HuH-7.5 (cell line): ENCODE data around the gene DNAH2.
"Not testable (repeated sequence)": the region's sequence is repeated elsewhere in the genome, so short reads cannot be mapped to it uniquely, and the experiment has no call there.

Source experiments
- DNase-seq: peaks from one replicate; pipeline ENCODE4 v3.0.0; 2011; ENCODE audit warnings: low spot score

DNAH2 gene

DNA sequence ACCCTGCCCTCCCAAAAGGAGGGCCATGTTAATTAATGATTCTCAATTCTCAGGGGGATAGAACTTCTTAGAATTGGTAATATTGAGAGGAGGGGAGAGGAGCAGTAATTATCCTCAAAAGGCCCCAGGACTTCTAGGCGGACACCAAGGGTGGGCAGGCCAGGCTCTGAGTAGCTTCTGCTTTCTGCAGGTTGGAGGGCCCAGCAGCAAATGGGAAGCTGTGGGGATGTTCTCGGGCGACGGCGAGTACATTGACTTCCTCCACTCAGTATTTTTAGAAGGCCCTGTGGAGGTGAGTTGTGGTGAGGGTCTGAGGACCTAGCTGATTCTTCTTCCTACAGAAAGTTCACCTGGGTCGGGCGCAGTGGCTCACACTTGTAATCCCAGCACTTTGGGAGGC is 57.5 kb downstream of the DNAH2 start:
- DNase-seq: no peak

DNA sequence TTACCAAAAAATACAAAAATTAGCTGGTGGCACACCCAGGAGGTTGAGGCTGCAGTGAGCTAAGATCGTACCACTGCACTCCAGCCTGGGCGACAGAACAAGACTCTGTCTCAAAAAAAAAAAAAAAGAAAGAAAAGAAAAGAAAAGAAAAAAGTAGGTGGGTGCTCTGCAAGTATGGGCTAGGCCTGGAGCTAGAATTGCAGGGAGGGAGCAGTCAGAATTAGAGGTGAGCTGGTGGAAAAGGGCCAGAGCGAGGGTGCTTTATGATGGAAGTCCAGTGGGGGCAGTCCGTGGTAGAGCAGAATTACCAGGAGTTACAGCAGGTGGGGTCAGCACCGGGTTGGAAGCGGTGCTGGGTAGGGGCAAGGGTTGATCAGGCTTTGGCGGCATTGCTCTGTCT is 59.5 kb downstream of the DNAH2 start:
- no peak for DNase-seq

DNA sequence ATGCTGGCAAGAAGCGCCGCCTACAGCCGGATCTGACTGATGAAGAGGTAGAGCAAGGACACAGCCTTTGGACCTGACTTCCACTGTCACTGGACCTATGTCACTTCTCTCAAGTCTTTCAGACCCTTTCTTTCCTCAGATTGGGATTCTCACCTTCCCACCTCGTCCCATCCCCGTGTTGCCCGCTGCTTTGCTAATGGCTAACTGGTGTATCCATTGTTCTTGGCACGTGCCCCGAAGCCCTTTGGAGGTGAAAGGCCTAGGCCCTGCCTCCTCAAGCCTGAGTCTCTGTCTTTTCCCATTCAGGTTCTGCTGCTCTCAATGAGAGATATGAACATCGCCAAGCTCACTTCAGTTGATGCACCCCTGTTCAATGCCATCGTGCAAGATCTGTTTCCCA is 63.2 kb downstream of the DNAH2 start:
- no peak for DNase-seq

- DNase-seq: peak; percentile 39
These were observed 63.9 kb downstream of the DNAH2 start for GRCh38 chr17:7781429-7781828.

DNA sequence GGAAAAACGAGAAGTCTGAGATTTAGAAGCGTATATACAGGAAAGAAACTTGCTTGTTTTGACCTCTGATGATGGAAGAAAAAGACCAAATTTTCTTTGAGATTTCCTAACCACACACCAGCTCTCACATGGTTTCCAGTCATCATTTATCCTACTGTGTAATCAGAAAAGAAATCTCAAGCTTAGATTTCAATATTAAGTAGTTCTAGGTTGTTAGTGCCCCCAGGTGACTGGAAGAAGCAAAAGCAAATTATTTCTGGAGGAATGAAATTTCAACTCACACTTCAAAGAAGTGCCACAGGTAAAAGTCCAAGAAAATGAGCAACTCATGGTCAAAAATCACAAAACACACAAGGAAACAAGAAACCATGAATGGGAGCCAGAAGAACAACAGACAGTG is 64.7 kb downstream of the DNAH2 start:
- no peak for DNase-seq

- DNase-seq: no peak
These were observed 69.3 kb downstream of the DNAH2 start for GRCh38 chr17:7786866-7787265.

DNA sequence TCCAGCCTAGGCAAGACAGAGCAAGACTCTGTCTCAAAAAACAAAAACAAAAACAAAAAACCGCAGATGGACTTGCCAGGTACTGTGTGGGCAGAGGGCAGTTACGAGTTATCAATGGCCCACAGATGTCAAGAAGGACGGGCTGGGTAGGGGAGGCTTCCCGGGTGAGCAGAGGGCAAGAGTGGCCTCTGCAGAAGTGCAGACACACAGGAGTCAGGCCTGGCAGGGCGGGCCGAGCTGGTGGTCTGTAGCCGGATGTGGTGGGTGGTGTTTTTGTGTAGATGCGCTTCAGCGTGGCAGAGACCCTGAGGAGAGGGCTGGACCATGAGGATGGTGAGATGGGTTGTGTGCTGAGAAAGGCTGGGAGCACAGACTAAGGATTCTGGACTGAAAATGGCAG is 71.6 kb downstream of the DNAH2 start:
- no peak for DNase-seq

- DNase-seq: no peak
These were observed 72.6 kb downstream of the DNAH2 start for GRCh38 chr17:7790150-7790549.

GRCh38 chr17:7792611-7793010 is 75.1 kb downstream of the DNAH2 start:
- no peak for DNase-seq

DNA sequence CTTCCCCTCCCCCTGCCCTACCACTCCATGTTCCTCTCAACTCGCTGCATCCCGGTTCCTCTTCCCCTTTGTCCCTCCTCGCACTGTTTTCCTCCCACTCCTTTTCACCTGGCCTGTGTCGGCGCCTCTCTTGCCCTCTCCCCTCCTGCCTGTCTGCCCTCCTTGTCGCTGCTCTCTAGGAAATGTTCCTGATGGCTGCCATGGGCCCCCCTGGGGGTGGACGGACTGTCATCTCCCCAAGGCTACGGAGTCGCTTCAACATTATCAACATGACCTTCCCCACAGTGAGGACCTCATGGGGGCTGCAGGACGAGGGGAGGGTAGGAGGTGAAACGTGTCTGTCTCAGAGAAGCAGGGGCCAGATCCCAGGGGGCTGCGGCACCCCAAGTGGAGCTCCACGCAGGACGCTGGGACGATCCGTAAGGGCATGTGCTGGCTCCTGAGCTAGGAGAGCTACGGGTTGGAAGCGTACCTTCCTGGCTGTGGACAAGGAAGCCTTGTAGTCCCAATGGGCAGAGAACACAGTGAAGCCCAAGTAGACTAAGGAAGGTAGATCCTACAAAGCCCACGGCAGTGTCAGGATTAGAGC is 76.6 kb downstream of the DNAH2 start:
- no peak for DNase-seq

GRCh38 chr17:7797976-7798375 is 80.4 kb downstream of the DNAH2 start:
- no peak for DNase-seq

DNA sequence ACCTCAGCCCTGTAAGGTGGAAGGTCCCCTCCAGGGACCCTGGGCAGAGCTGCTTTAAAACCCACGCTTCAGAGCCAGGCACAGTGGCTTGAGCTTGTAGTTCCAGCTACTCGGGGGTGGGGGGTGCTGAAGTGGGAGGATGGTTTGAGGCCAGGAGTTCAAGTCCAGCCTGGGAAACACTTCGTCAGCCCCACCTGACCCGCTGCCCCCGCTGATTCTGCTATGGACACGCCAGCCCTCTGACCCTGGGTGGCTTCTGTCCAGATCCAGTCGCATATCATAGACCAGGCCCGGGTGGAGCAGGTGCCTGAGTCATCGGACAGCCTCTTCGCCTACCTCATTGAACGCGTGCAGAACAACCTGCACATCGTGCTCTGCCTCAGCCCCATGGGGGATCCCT is 81.3 kb downstream of the DNAH2 start:
- no peak for DNase-seq

- DNase-seq: no peak
These were observed 86.4 kb downstream of the DNAH2 start for GRCh38 chr17:7803981-7804380.

DNA sequence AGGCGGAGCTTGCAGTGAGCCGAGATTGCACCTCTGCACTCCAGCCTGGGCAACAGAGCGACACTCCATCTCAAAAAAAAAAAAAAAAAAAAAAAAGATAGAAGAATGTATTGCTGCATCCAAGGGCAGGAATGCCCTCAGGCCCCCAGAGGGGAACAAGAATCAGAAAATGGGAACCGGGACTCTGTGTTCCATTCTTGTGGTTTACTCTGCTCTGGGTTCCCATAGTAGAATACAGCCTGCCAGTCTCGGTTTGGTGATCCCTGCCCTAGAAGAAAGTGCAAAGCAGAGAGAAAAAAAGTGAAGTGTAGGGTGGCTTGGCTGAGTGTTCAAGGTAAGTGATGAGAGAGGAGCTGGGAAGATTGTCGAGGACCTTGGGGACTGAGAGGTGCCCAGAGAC is 89.0 kb downstream of the DNAH2 start:
- DNase-seq: no peak

GRCh38 chr17:7807206-7807605 is 89.7 kb downstream of the DNAH2 start:
- no peak for DNase-seq

- DNase-seq: no peak
These were observed 91.7 kb downstream of the DNAH2 start for GRCh38 chr17:7809086-7809790.

DNA sequence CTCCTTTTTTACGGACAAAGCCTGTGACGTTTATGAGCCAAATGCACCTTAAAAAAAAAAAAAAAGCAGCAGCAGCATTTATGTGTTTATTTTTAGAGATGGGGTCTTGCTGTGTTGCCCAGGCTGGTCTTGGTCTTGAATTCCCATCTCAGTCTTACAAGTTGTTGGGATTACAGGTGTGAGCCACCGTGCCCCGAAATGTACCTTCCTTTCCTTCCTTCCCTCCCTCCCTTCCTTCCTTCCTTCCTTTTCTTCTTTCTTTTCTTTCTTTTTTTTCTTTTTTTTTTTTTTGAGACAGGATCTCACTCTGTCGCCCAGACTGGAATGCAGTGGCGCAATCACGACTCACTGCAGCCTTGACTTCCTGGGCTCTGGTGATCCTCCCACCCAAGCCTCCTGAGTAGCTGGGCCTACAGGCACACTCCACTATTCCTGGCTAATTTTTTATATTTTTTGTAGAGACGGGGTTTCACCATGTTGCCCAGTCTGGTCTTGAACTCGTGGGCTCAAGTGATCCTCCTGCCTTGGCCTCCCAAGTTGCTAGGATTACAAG is 92.3 kb downstream of the DNAH2 start:
- DNase-seq: not testable (repeated sequence)

DNA sequence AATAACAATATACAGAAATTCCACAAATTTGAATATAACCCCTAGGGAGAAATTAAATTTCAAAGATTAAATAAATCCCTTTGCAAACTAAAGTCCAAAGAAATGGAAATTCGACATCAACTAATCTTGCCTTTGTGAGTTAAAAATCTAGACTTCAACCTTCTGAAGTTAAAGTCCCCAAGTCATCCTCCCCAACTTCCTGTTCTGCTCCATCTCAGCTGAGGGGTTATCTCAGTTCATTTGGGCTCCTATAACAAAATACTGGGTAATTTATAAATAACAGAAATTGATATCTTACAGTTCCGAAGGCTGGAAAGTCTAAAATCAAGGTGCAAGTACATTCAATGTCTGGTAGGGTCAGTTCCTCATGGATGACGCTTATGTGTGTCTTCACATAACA is 93.7 kb downstream of the DNAH2 start:
- no peak for DNase-seq

GRCh38 chr17:7814969-7815368 is 97.4 kb downstream of the DNAH2 start:
- no peak for DNase-seq

GRCh38 chr17:7816926-7817642 is 99.5 kb downstream of the DNAH2 start:
- DNase-seq: no peak

DNA sequence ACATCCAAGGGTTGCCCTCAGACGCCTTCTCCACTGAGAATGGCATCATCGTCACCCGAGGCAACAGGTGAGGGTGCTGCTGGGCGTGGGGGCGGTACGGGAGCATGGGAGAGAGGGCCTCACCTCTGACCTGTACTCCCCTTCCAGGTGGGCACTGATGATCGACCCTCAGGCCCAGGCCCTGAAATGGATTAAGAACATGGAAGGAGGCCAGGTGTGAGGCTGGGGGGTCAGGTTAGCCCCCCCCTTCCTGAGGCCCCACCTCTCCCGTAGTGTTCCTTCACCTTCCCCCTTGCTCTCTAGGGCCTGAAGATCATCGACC is 100.1 kb downstream of the DNAH2 start:
- no peak for DNase-seq

DNA sequence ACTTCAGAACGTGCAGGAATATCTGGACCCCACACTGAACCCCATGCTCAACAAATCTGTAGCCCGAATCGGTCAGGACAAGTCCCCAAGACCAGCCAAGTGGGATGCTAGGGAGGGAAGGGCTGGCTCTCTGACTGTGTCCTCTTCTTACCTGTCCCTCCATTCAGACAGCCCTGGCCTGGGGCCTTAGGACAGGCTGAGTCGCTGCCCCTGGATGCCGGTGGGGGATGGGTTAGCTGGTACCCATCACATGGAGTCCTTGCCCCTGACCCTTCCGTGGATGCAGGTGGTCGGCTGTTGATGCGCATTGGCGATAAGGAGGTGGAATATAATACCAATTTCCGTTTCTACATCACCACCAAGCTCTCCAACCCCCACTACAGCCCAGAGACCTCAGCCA is 100.5 kb downstream of the DNAH2 start:
- DNase-seq: no peak
